CD14-positive monocyte (primary cell): Measurements from ENCODE around the gene CGNL1. TPM values are rescaled to one million over a fixed set of nuclear protein-coding genes. Genes with fewer than 3 reads are reported as not detected.
A peak's percentile ranks its signal among the peaks of the same experiment; 100 is the strongest.

Experiments
- DNase-seq, 3 donors: peaks; one replicate each; pipeline ENCODE4 v3.0.0-alpha.2; 2011 to 2022
- H2AFZ ChIP-seq: 2 replicates; pipeline ENCODE4 v1.6.0; 2012; ENCODE audit warnings: mild to moderate bottlenecking, low read depth, low read length, inconsistent platforms; ENCODE audit not compliant: insufficient read depth, poor library complexity, severe bottlenecking
- H3K27ac ChIP-seq, 2 donors: 1 replicate in 1 of 2; 2 replicates in 1 of 2; pipeline ENCODE4 v1.5.1; 2012 to 2013; ENCODE audit warnings: low read length in 2 of 2, control low read depth in 1 of 2, inconsistent platforms in 1 of 2, low read depth in 1 of 2, mild to moderate bottlenecking in 1 of 2
- H3K27me3 ChIP-seq, 2 donors: one replicate each; pipeline versions ENCODE4 v1.6.0 to v1.6.1; 2011 to 2013; ENCODE audit warnings: low read length in 2 of 2; ENCODE audit not compliant: control insufficient read depth in 2 of 2, insufficient read depth in 2 of 2
- H3K36me3 ChIP-seq, 2 donors: replicated peaks in 1 of 2; 1 replicate in 1 of 2; 2 replicates in 1 of 2; pipeline versions ENCODE4 v1.5.1 to v1.6.1; 2012 to 2013; ENCODE audit warnings: low read length in 2 of 2, control low read depth in 1 of 2, inconsistent platforms in 1 of 2, mild to moderate bottlenecking in 1 of 2; ENCODE audit not compliant: insufficient read depth in 2 of 2, control insufficient read depth in 1 of 2
- H3K4me1 ChIP-seq, 2 donors: 1 replicate in 1 of 2; 2 replicates in 1 of 2; pipeline versions ENCODE4 v1.5.1 to v1.6.1; 2012 to 2013; ENCODE audit warnings: low read length in 2 of 2, control low read depth in 1 of 2, inconsistent platforms in 1 of 2, mild to moderate bottlenecking in 1 of 2, moderate library complexity in 1 of 2; ENCODE audit not compliant: insufficient read depth in 2 of 2, control insufficient read depth in 1 of 2
- H3K4me2 ChIP-seq: replicated peaks from 2 replicates; pipeline ENCODE3; 2012; ENCODE audit warnings: low read length, moderate library complexity, mild to moderate bottlenecking; ENCODE audit not compliant: poor library complexity, severe bottlenecking; ENCODE audit errors: extremely low read depth
- H3K4me3 ChIP-seq, 3 experiments: fragments of 200-600 bp in 1 of 3; sonication (generic) in 1 of 3; replicated peaks in 1 of 3; 1 replicate in 2 of 3; 2 replicates in 1 of 3; pipeline ENCODE4 v1.5.1; 2011 to 2013; ENCODE audit warnings: low read length in 3 of 3, mild to moderate bottlenecking in 3 of 3, control low read depth in 2 of 3, low read depth in 2 of 3, inconsistent platforms in 1 of 3, moderate library complexity in 1 of 3
- H3K79me2 ChIP-seq: 2 replicates; pipeline ENCODE4 v1.6.0; 2012; ENCODE audit warnings: mild to moderate bottlenecking, control low read depth, inconsistent platforms, low read length, moderate library complexity; ENCODE audit not compliant: insufficient read depth
- H3K9ac ChIP-seq: 2 replicates; pipeline ENCODE4 v1.6.0; 2017; ENCODE audit warnings: low read length, mild to moderate bottlenecking; ENCODE audit not compliant: insufficient read depth, poor library complexity, severe bottlenecking
- H3K9me3 ChIP-seq, 2 donors: replicated peaks in 1 of 2; 1 replicate in 1 of 2; 2 replicates in 1 of 2; pipeline versions ENCODE4 v1.5.1 to v1.6.1; 2012 to 2013; ENCODE audit warnings: low read length in 2 of 2, control low read depth in 1 of 2; ENCODE audit not compliant: control insufficient read depth in 1 of 2, insufficient read depth in 1 of 2
- H4K20me1 ChIP-seq: 2 replicates; pipeline ENCODE4 v1.6.0; 2012; ENCODE audit warnings: mild to moderate bottlenecking, low read length, control low read depth, moderate library complexity; ENCODE audit not compliant: insufficient read depth
- H3K27ac Mint-ChIP-seq, 7 donors: one replicate each; pipeline ENCODE4 v1.8.0; 2020; ENCODE audit warnings: mild to moderate bottlenecking in 7 of 7, mixed read lengths in 7 of 7, moderate library complexity in 6 of 7, inconsistent platforms in 2 of 7
- H3K27me3 Mint-ChIP-seq, 3 donors: one replicate each; pipeline ENCODE4 v1.8.0; 2021 to 2022; ENCODE audit warnings: low read depth in 3 of 3, mild to moderate bottlenecking in 3 of 3, mixed read lengths in 3 of 3, moderate library complexity in 3 of 3, inconsistent platforms in 1 of 3
- H3K36me3 Mint-ChIP-seq, 2 donors: one replicate each; pipeline ENCODE4 v1.8.0; 2020; ENCODE audit warnings: mixed read lengths in 2 of 2, inconsistent platforms in 1 of 2, mild to moderate bottlenecking in 1 of 2
- H3K4me1 Mint-ChIP-seq: one replicate; pipeline ENCODE4 v1.8.0; 2020; ENCODE audit warnings: mild to moderate bottlenecking, mixed read lengths
- H3K4me3 Mint-ChIP-seq, 2 donors: one replicate each; pipeline ENCODE4 v1.8.0; 2020; ENCODE audit warnings: mild to moderate bottlenecking in 2 of 2, mixed read lengths in 2 of 2, moderate library complexity in 1 of 2
- H3K9me3 Mint-ChIP-seq, 7 donors: one replicate each; pipeline ENCODE4 v1.8.0; 2020 to 2022; ENCODE audit warnings: mixed read lengths in 7 of 7, mild to moderate bottlenecking in 6 of 7, moderate library complexity in 6 of 7, inconsistent platforms in 2 of 7
- WGBS: methylation state at CpG from one replicate; pipeline ENCODE4 v1.1.5; 2013; ENCODE audit warnings: missing lambda C conversion rate; ENCODE audit not compliant: insufficient coverage; 5-methylcytosine and 5-hydroxymethylcytosine counted together
- intact Hi-C, 2 donors: fragments of 100-400 bp; cut with micrococcal nuclease; formaldehyde crosslinking; loops; one replicate each; pipeline versions ENCODE4 v1.15.0 to v1.15.1; 2023
- polyA plus RNA-seq, 3 donors: library from polyadenylated mRNA; depleted of rRNA in 1 of 3; unstranded in 2 of 3; stranded (reverse) in 1 of 3; fragments of 300-500 nt in 2 of 3; fragments of >200 nt in 1 of 3; fragmentation: Illumina TruSeq in 2 of 3; gene quantifications; 1 replicate in 2 of 3; 2 replicates in 1 of 3; pipeline ENCODE4 v1.2.3, GENCODE V29; 2012 to 2021
- TF ChIP-seq, protein P1 (sequence below): fragments of 200-600 bp; IDR thresholded peaks from one replicate; pipeline ENCODE4 v1.8.0; 2022; ENCODE audit warnings: antibody characterized with exemption, mild to moderate bottlenecking

The CGNL1 gene
- polyA plus RNA-seq, 3 donors = not detected

DNA sequence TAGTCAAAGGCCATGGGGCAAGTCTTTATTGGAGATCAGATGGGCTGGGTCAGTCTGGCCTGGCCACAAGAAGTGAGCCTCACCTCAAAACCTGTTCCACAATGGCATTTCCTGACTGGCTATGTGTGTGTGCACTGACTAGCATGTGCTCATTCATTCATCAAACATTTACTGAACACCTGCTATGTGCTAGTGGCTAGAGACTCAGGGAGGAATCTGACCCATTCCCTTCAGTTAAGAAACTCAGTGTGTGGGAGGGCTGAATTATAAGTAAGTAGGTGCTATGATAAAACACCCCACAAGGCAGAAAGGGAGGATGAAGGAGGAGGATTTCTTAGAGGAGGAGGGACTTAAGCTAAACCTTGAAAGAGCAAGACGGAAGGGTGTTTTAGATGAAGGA is 5.4 kb upstream of the CGNL1 start:
- intact Hi-C loops = no loop called here
- Mint-ChIP-seq H3K36me3 (peaks cover 3 to 8% of the 10 kb centered on the region in 2 donors), H3K4me3 (no peak overlapping the region), H3K4me1 (peaks cover 2% of the 10 kb centered on the region), H3K27ac (no peak overlapping the region), H3K27me3 (peaks cover 20 to 38% (median 35%) of the 10 kb centered on the region in 3 donors), H3K9me3 (peaks cover 0 to 12% (median 5%) of the 10 kb centered on the region in 7 donors)
- no peaks in the 10 kb centered on the region for H4K20me1 ChIP-seq
- H3K9ac ChIP-seq = no peak overlapping the region
- H3K4me2 ChIP-seq = no peak overlapping the region
- H3K36me3 ChIP-seq = no peaks in the 10 kb centered on the region
- no peaks in the 10 kb centered on the region for H3K79me2 ChIP-seq
- peaks cover 14 to 20% of the 10 kb centered on the region in 2 donors for H3K27me3 ChIP-seq
- H3K27ac ChIP-seq = no peak overlapping the region
- no peak for DNase-seq
- TF ChIP-seq, protein P1, sequence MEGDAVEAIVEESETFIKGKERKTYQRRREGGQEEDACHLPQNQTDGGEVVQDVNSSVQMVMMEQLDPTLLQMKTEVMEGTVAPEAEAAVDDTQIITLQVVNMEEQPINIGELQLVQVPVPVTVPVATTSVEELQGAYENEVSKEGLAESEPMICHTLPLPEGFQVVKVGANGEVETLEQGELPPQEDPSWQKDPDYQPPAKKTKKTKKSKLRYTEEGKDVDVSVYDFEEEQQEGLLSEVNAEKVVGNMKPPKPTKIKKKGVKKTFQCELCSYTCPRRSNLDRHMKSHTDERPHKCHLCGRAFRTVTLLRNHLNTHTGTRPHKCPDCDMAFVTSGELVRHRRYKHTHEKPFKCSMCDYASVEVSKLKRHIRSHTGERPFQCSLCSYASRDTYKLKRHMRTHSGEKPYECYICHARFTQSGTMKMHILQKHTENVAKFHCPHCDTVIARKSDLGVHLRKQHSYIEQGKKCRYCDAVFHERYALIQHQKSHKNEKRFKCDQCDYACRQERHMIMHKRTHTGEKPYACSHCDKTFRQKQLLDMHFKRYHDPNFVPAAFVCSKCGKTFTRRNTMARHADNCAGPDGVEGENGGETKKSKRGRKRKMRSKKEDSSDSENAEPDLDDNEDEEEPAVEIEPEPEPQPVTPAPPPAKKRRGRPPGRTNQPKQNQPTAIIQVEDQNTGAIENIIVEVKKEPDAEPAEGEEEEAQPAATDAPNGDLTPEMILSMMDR = no peak
- H2AFZ ChIP-seq = no peak overlapping the region
- 100% methylated on average over 1 of the region's 1 CpG for WGBS
- peaks cover 0 to 12% of the 10 kb centered on the region in 2 donors for H3K9me3 ChIP-seq
- no peaks in the 10 kb centered on the region for H3K4me1 ChIP-seq
- H3K4me3 ChIP-seq = no peak overlapping the region

DNA sequence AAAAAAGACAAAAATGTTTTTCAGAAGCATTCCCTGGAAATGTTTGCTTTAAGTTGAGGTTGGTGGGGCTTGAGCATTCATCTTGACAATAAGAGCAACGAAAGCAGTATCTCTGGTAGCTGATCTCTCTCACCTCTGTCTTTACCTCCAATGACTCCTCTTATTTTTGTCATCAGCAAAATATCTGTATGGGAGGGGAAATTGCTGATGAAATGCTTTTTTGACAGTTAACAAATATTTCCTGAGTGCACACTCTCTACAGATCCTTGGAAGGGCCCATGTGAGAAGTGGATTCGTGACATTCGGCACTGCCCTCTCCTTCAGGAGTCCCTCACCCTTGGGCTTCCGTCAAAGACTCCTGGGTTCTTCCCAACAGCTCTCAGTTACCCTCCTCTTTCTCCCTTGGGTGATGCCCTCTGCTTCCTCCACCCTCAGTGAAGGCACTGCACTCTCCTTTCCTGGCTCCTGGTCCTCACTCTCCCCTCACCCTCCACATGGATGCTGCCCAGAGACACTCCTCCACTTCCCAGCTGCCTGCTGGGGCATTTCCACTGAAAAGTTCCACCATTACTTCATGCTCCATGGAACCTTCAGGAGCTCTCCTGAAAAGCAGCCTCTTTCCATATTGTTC is 2.9 kb upstream of the CGNL1 start:
- 100% methylated on average over 1 of the region's 4 CpGs for WGBS
- H3K27me3 Mint-ChIP-seq = peaks cover 35 to 57% (median 52%) of the 10 kb centered on the region in 3 donors

More for the DNA sequence above, 2.9 kb upstream of the CGNL1 start:
- Histone ChIP-seq H3K9ac (no peak overlapping the region), H3K79me2 (no peaks in the 10 kb centered on the region), H3K4me1 (peaks cover 6 to 10% of the 10 kb centered on the region in 2 donors), H3K4me3 (no peak overlapping the region), H2AFZ (no peak overlapping the region), H3K36me3 (no peaks in the 10 kb centered on the region), H3K9me3 (peaks cover 0 to 13% of the 10 kb centered on the region in 2 donors), H3K27me3 (peaks cover 32 to 42% of the 10 kb centered on the region in 2 donors), H3K4me2 (no peak overlapping the region), H4K20me1 (no peaks in the 10 kb centered on the region), H3K27ac (no peak overlapping the region)
- intact Hi-C loops = no loop called here
- no peak for DNase-seq
- Mint-ChIP-seq H3K4me3 (no peak overlapping the region), H3K27ac (peak overlapping the region in 1 of 7 donors; percentile 10), H3K9me3 (peaks cover 0 to 15% (median 12%) of the 10 kb centered on the region in 7 donors), H3K4me1 (peaks cover 10% of the 10 kb centered on the region), H3K36me3 (peaks cover 8 to 13% of the 10 kb centered on the region in 2 donors)
- TF ChIP-seq, protein P1 = no peak
